ENCODE results near the gene PPP1R12C.

GRCh38 chr19:55105237-55105636, 12.2 kb downstream of the PPP1R12C start:
- TF ChIP-seq CSDC2 (CRISPR knock-in tag; IDR thresholded peaks at IDR 0.05) (no peak), POU6F1 (CRISPR knock-in tag; IDR thresholded peaks at IDR 0.05; ENCODE audit: borderline replicate concordance, low read depth) (no peak), ISL1 (CRISPR knock-in tag; IDR thresholded peaks at IDR 0.05) (no peak), OSR1 (CRISPR knock-in tag; IDR thresholded peaks at IDR 0.05) (no peak), PATZ1 (CRISPR knock-in tag; IDR thresholded peaks at IDR 0.05; ENCODE audit: borderline replicate concordance) (no peak), ZNF8 (CRISPR knock-in tag; IDR thresholded peaks at IDR 0.05) (no peak), ZFP30 (CRISPR knock-in tag; IDR thresholded peaks at IDR 0.05) (no peak), ZC3H10 (CRISPR knock-in tag; IDR thresholded peaks at IDR 0.05) (no peak), ZFP3 (CRISPR knock-in tag; IDR thresholded peaks at IDR 0.05) (no peak), RARB (CRISPR knock-in tag; IDR thresholded peaks at IDR 0.05) (no peak), CREB5 (CRISPR knock-in tag; IDR thresholded peaks at IDR 0.05; ENCODE audit: low read depth) (no peak), BACH2 (CRISPR knock-in tag; IDR thresholded peaks at IDR 0.05; ENCODE audit: borderline replicate concordance) (no peak), TCF4 (CRISPR knock-in tag; IDR thresholded peaks at IDR 0.05; ENCODE audit: borderline replicate concordance) (no peak), SNAI2 (CRISPR knock-in tag; IDR thresholded peaks at IDR 0.05) (no peak)
